Neutrophil (primary cell): ENCODE data around the gene PSMB8.
A peak's percentile ranks its signal among the peaks of the same experiment; 100 is the strongest.

Experiments used
- H3K27ac ChIP-seq: fragments of 200-600 bp; sonication (generic); 2 replicates; pipeline ENCODE4 v1.5.1; 2016; ENCODE audit warnings: mild to moderate bottlenecking, moderate library complexity
- H3K27me3 ChIP-seq: fragments of 200-600 bp; sonication (generic); 2 replicates; pipeline ENCODE4 v1.6.0; 2016; ENCODE audit warnings: mild to moderate bottlenecking
- H3K36me3 ChIP-seq: fragments of 200-600 bp; sonication (generic); 2 replicates; pipeline ENCODE4 v1.5.1; 2017
- H3K4me1 ChIP-seq, 2 experiments: fragments of 200-600 bp in 1 of 2; sonication (generic) in 1 of 2; 1 replicate in 1 of 2; 2 replicates in 1 of 2; pipeline versions ENCODE4 v1.5.1 to v1.6.1; 2013 to 2016; ENCODE audit warnings: low read depth in 1 of 2, low read length in 1 of 2, mild to moderate bottlenecking in 1 of 2, moderate library complexity in 1 of 2; ENCODE audit not compliant: control insufficient read depth in 1 of 2, insufficient read depth in 1 of 2
- H3K4me3 ChIP-seq, 2 experiments: fragments of 200-600 bp in 1 of 2; sonication (generic) in 1 of 2; 1 replicate in 1 of 2; 2 replicates in 1 of 2; pipeline ENCODE4 v1.5.1; 2013 to 2016; ENCODE audit warnings: low read depth in 1 of 2, low read length in 1 of 2, mild to moderate bottlenecking in 1 of 2, moderate library complexity in 1 of 2
- H3K9me3 ChIP-seq: fragments of 200-600 bp; sonication (generic); 2 replicates; pipeline ENCODE4 v1.5.1; 2016
- CTCF ChIP-seq: fragments of 200-600 bp; sonication (generic); IDR thresholded peaks from 2 replicates; pipeline ENCODE4 v1.5.1; 2016; ENCODE audit warnings: antibody characterized with exemption

PSMB8 gene

GRCh38 chr6:32839356-32839755 is 4.5 kb downstream of the PSMB8 start:
- peaks cover 58% of the 10 kb centered on the region for H3K36me3 ChIP-seq
- peaks cover 31 to 46% of the 10 kb centered on the region in 2 experiments for H3K4me1 ChIP-seq
- H3K9me3 ChIP-seq, result no peaks in the 10 kb centered on the region
- H3K27me3 ChIP-seq, result no peaks in the 10 kb centered on the region
- H3K27ac ChIP-seq, result peak overlapping the region; percentile 98
- no peak overlapping the region for H3K4me3 ChIP-seq
- no peak for TF ChIP-seq CTCF

- no peaks in the 10 kb centered on the region for H3K9me3 ChIP-seq
- peaks cover 68% of the 10 kb centered on the region for H3K36me3 ChIP-seq
- H3K4me3 ChIP-seq, result peak within 1 kb of the TSS; percentile 74 to 88
- H3K4me1 ChIP-seq, result peaks cover 29 to 45% of the 10 kb centered on the region in 2 experiments
- no peaks in the 10 kb centered on the region for H3K27me3 ChIP-seq
- TF ChIP-seq CTCF, result peak; percentile 99
- peak within 1 kb of the TSS; percentile 98 for H3K27ac ChIP-seq
These were observed 5.5 kb downstream of the PSMB8 start, which contains the start of gene TAP2 for GRCh38 chr6:32838114-32838958. Gene TAP2 (minus strand): TSS chr6:32838739. CDS start chr6:32838233, 506 bp downstream.

- peaks cover 69% of the 10 kb centered on the region for H3K36me3 ChIP-seq
- no peaks in the 10 kb centered on the region for H3K9me3 ChIP-seq
- no peak for TF ChIP-seq CTCF
- H3K4me1 ChIP-seq, result peaks cover 23 to 38% of the 10 kb centered on the region in 2 experiments
- H3K4me3 ChIP-seq, result peak overlapping the region; percentile 74 to 88
- peak overlapping the region; percentile 98 for H3K27ac ChIP-seq
- no peaks in the 10 kb centered on the region for H3K27me3 ChIP-seq
These were observed 6.2 kb downstream of the PSMB8 start for GRCh38 chr6:32837651-32838113.

- no peak for TF ChIP-seq CTCF
- Histone ChIP-seq H3K27me3 (no peaks in the 10 kb centered on the region), H3K27ac (no peak overlapping the region), H3K4me1 (peaks cover 15 to 30% of the 10 kb centered on the region in 2 experiments), H3K36me3 (peaks cover 69% of the 10 kb centered on the region), H3K9me3 (no peaks in the 10 kb centered on the region), H3K4me3 (no peak overlapping the region)
These were observed 7.0 kb downstream of the PSMB8 start for GRCh38 chr6:32836873-32837272.

- Histone ChIP-seq H3K9me3 (no peaks in the 10 kb centered on the region), H3K27me3 (no peaks in the 10 kb centered on the region), H3K4me1 (peaks cover 13 to 24% of the 10 kb centered on the region in 2 experiments), H3K27ac (no peak overlapping the region), H3K4me3 (no peak overlapping the region), H3K36me3 (peaks cover 69% of the 10 kb centered on the region)
- TF ChIP-seq CTCF, result no peak
These were observed 8.5 kb downstream of the PSMB8 start for GRCh38 chr6:32835167-32835893.
